Ectodermal cell (in vitro differentiated cells): ENCODE results near the gene CD9.

Experiments
- H3K27ac ChIP-seq: 2 replicates; pipeline ENCODE4 v1.7.0; 2013; ENCODE audit warnings: mild to moderate bottlenecking, low read depth, low read length; ENCODE audit not compliant: insufficient read depth, poor library complexity, severe bottlenecking
- H3K27me3 ChIP-seq: 2 replicates; pipeline ENCODE4 v1.7.0; 2013; ENCODE audit warnings: mild to moderate bottlenecking, low read length; ENCODE audit not compliant: insufficient read depth, control insufficient read depth, poor library complexity, severe bottlenecking
- H3K36me3 ChIP-seq: one replicate; pipeline ENCODE4 v1.7.0; 2013; ENCODE audit warnings: low read length; ENCODE audit not compliant: control insufficient read depth, insufficient read depth
- H3K4me1 ChIP-seq: one replicate; pipeline ENCODE4 v1.7.0; 2013; ENCODE audit warnings: low read length; ENCODE audit not compliant: control insufficient read depth, insufficient read depth
- H3K4me3 ChIP-seq: 2 replicates; pipeline ENCODE4 v1.7.0; 2013; ENCODE audit warnings: low read depth, low read length, control low read depth; ENCODE audit not compliant: insufficient read depth
- H3K9me3 ChIP-seq: 2 replicates; pipeline ENCODE4 v1.7.0; 2013; ENCODE audit warnings: mild to moderate bottlenecking, low read length, moderate library complexity; ENCODE audit not compliant: control insufficient read depth
- WGBS, 2 experiments: methylation state at CpG; one replicate each; pipeline ENCODE4 v1.1.7; 2013; ENCODE audit warnings: missing lambda C conversion rate in 2 of 2; 5-methylcytosine and 5-hydroxymethylcytosine counted together

The CD9 gene

GRCh38 chr12:6281081-6281809 lies 81.0 kb downstream of the CD9 start:
- Histone ChIP-seq H3K4me3 (no peak overlapping the region), H3K4me1 (peaks cover 7% of the 10 kb centered on the region), H3K9me3 (no peaks in the 10 kb centered on the region), H3K36me3 (no peaks in the 10 kb centered on the region), H3K27ac (no peak overlapping the region), H3K27me3 (peaks cover 18% of the 10 kb centered on the region)
- 92 to 96% methylated on average over 13 of the region's 13 CpGs for WGBS, 2 experiments

- no peaks in the 10 kb centered on the region for H3K36me3 ChIP-seq
- peaks cover 7% of the 10 kb centered on the region for H3K4me1 ChIP-seq
- H3K9me3 ChIP-seq, result no peaks in the 10 kb centered on the region
- 93% methylated on average over 3 of the region's 4 CpGs for WGBS, 2 experiments
- no peak overlapping the region for H3K4me3 ChIP-seq
- H3K27me3 ChIP-seq, result peaks cover 18% of the 10 kb centered on the region
- no peak overlapping the region for H3K27ac ChIP-seq
These were observed 82.2 kb downstream of the CD9 start for GRCh38 chr12:6282453-6282840.

- H3K9me3 ChIP-seq, result no peaks in the 10 kb centered on the region
- no peak overlapping the region for H3K4me3 ChIP-seq
- peaks cover 6% of the 10 kb centered on the region for H3K27me3 ChIP-seq
- WGBS, 2 experiments, result 91% methylated on average over 12 of the region's 12 CpGs
- H3K4me1 ChIP-seq, result no peaks in the 10 kb centered on the region
- H3K27ac ChIP-seq, result no peak overlapping the region
- no peaks in the 10 kb centered on the region for H3K36me3 ChIP-seq
These were observed 84.1 kb downstream of the CD9 start for GRCh38 chr12:6284273-6284672.

GRCh38 chr12:6285063-6285477 lies 84.9 kb downstream of the CD9 start:
- Histone ChIP-seq H3K4me3 (no peak overlapping the region), H3K27me3 (peaks cover 1% of the 10 kb centered on the region), H3K36me3 (no peaks in the 10 kb centered on the region), H3K27ac (no peak overlapping the region), H3K9me3 (no peaks in the 10 kb centered on the region), H3K4me1 (no peaks in the 10 kb centered on the region)
- 19 to 23% methylated on average over 8 of the region's 8 CpGs for WGBS, 2 experiments

GRCh38 chr12:6285532-6286306 lies 85.5 kb downstream of the CD9 start:
- H3K27me3 ChIP-seq, result no peaks in the 10 kb centered on the region
- no peaks in the 10 kb centered on the region for H3K9me3 ChIP-seq
- no peak overlapping the region for H3K4me3 ChIP-seq
- H3K36me3 ChIP-seq, result no peaks in the 10 kb centered on the region
- H3K4me1 ChIP-seq, result no peaks in the 10 kb centered on the region
- H3K27ac ChIP-seq, result no peak overlapping the region
- WGBS, 2 experiments, result 36 to 40% methylated on average over 1 of the region's 1 CpG
